ENCODE measurements around the gene UBE2C. TPM values are rescaled to one million over a fixed set of nuclear protein-coding genes. Genes with fewer than 3 reads are reported as not detected.

The UBE2C gene
- total RNA-seq, 1 donor from 2014 or later: 447 TPM

GRCh38 chr20:45857114-45857881 lies 44.9 kb downstream of the UBE2C start, which contains the start of the genes ACOT8 and ZSWIM3:
Gene ACOT8, minus strand, starts transcription at chr20:45857392. Its CDS starts 77 bp downstream, at chr20:45857315.
Gene ZSWIM3, plus strand, starts transcription at chr20:45857614. Its CDS starts 212 bp downstream, at chr20:45857826.
- DNase-seq (ENCODE audit: low read depth): peak; percentile 100
- no peak for TF ChIP-seq CTCF (conservative IDR thresholded peaks at IDR 0.05; ENCODE audit: low read depth, low read length)
- H3K4me3 ChIP-seq (ENCODE audit: low read depth, low read length): peak within 1 kb of the TSS; percentile 91

DNA sequence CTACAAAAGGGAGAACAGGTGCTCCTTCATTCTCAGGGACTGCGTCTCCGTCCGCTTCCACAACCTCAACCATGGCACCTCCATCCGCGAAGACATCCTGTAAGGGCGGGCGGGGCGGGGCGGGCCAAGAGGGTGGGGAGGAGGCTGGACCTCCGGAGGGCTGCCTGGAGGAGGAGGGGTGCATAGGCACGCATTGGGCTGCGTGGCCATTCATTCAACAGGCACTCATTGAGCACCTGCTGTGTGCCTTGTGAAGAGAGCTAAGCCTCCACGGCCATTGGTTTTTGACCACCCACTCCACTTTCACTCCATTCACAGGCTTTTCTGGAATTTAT lies 45.4 kb downstream of the UBE2C start:
- no peak for DNase-seq (ENCODE audit: low read depth)
- H3K4me3 ChIP-seq (ENCODE audit: low read depth, low read length): peak overlapping the region; percentile 91
- TF ChIP-seq CTCF (conservative IDR thresholded peaks at IDR 0.05; ENCODE audit: low read depth, low read length): no peak

DNA sequence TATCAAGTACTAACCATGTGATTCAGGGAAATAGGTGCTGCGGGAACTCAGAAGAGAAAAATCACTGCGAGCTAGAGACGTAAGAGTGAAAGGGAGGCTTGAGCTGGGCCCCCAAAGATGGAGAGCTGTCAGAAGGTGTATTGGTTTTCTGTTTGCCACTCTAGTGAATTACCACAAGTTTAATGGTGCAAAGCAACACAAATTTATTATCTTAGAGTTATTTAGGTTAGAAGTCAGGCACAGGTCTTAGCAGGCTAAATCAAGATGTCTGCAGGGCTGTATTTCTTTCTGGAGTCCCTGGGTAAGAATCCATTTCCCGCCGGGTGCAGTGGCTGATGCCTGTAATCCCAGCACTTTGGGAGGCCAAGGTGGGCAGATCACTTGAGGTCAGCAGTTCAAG lies 47.5 kb downstream of the UBE2C start:
- DNase-seq (ENCODE audit: low read depth): no peak
- no peak overlapping the region for H3K4me3 ChIP-seq (ENCODE audit: low read depth, low read length)
- no peak for TF ChIP-seq CTCF (conservative IDR thresholded peaks at IDR 0.05; ENCODE audit: low read depth, low read length)

- H3K4me3 ChIP-seq (ENCODE audit: low read depth, low read length): no peak overlapping the region
- no peak for DNase-seq (ENCODE audit: low read depth)
- TF ChIP-seq CTCF (conservative IDR thresholded peaks at IDR 0.05; ENCODE audit: low read depth, low read length): no peak
Observed at GRCh38 chr20:45860560-45861220, 48.2 kb downstream of the UBE2C start.

DNA sequence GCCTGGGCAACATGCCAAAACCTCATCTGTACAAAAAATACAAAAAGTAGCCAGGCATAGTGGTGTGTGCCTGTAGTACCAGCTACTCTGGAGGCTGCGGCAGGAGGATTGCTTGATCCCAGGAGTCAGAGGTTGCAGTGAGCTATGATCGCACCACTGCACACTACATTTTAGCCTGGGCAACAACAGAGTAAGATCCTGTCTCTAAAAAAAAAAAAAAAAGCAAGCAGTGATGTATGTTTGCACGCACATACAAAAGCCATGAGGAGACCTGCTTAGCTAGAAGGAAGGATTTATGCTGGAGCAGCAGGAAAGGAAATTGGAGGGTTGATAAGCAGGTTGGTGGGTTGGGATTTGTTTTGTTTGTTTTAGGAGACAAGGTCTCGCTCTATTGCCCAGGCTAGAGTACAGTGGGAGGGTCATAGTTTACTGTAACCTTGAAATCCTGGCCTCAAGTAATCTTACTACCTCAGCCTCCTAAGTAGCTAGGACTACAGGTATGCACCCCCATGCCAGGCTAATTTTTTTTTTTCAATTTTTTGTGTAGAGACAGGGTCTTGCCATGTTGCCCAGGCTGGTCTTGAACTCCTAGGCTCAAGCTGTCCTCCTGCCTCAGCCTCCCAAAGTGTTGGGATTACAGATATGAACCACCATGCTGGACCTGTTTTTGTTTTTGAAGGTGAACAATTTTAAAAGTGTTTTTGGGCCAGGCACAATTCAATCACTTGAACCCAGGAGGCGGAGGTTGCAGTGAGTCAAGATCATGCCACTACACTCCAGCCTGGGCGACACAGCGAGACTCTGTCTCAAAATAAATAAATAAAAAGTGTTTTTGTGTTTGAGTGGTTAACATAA lies 49.0 kb downstream of the UBE2C start:
- no peak for TF ChIP-seq CTCF (conservative IDR thresholded peaks at IDR 0.05; ENCODE audit: low read depth, low read length)
- no peak overlapping the region for H3K4me3 ChIP-seq (ENCODE audit: low read depth, low read length)
- DNase-seq (ENCODE audit: low read depth): no peak

- H3K4me3 ChIP-seq (ENCODE audit: low read depth, low read length): no peak overlapping the region
- no peak for TF ChIP-seq CTCF (conservative IDR thresholded peaks at IDR 0.05; ENCODE audit: low read depth, low read length)
- DNase-seq (ENCODE audit: low read depth): no peak
Observed at GRCh38 chr20:45863543-45864470, 51.4 kb downstream of the UBE2C start.
